DOHH2 (cell line): Measurements from ENCODE around the gene GMPR2.

ENCODE experiments used
- H3F3A ChIP-seq: fragments of 200-600 bp; sonication (generic), shearing (Covaris generic); 2 replicates; pipeline ENCODE4 v1.6.0; 2016; ENCODE audit warnings: antibody characterized with exemption, mild to moderate bottlenecking; ENCODE audit not compliant: control insufficient read depth, insufficient read depth
- H3K27ac ChIP-seq: fragments of 200-600 bp; sonication (generic); 2 replicates; pipeline ENCODE4 v1.5.1; 2014; ENCODE audit warnings: low read depth, mild to moderate bottlenecking, low read length, moderate library complexity
- H3K27me3 ChIP-seq: fragments of 200-600 bp; sonication (generic); 2 replicates; pipeline ENCODE4 v1.6.1; 2014; ENCODE audit warnings: mild to moderate bottlenecking, low read length, mixed read lengths; ENCODE audit not compliant: control insufficient read depth
- H3K36me3 ChIP-seq: fragments of 200-600 bp; sonication (generic); 2 replicates; pipeline ENCODE4 v1.6.1; 2014; ENCODE audit warnings: mild to moderate bottlenecking, low read length, moderate library complexity, mixed read lengths; ENCODE audit not compliant: control insufficient read depth
- H3K4me1 ChIP-seq: fragments of 200-600 bp; sonication (generic); 2 replicates; pipeline ENCODE4 v1.6.1; 2014; ENCODE audit warnings: mild to moderate bottlenecking, low read length, mixed read lengths; ENCODE audit not compliant: control insufficient read depth
- H3K4me2 ChIP-seq: fragments of 200-600 bp; sonication (generic); 2 replicates; pipeline ENCODE4 v1.6.0; 2014; ENCODE audit warnings: mild to moderate bottlenecking, low read length, moderate library complexity
- H3K4me3 ChIP-seq: fragments of 200-600 bp; sonication (generic); 2 replicates; pipeline ENCODE4 v1.5.1; 2014; ENCODE audit warnings: mild to moderate bottlenecking, low read length, mixed read lengths
- H3K79me2 ChIP-seq: fragments of 200-600 bp; sonication (generic); 2 replicates; pipeline ENCODE4 v1.6.1; 2014; ENCODE audit warnings: mild to moderate bottlenecking, low read length, mixed read lengths; ENCODE audit not compliant: control insufficient read depth
- H3K9me2 ChIP-seq: fragments of 200-600 bp; sonication (generic); replicated peaks from 2 replicates; pipeline ENCODE4 v1.6.1; 2014; ENCODE audit warnings: mild to moderate bottlenecking, low read length, mixed read lengths; ENCODE audit not compliant: control insufficient read depth
- H3K9me3 ChIP-seq: fragments of 200-600 bp; sonication (generic); 2 replicates; pipeline ENCODE4 v1.6.1; 2014; ENCODE audit warnings: antibody characterized with exemption, low read length, mixed read lengths; ENCODE audit not compliant: control insufficient read depth, insufficient read depth
- H4K20me1 ChIP-seq: fragments of 200-600 bp; sonication (generic); 2 replicates; pipeline ENCODE4 v1.6.0; 2014; ENCODE audit warnings: low read depth, mild to moderate bottlenecking, antibody characterized with exemption, low read length, moderate library complexity; ENCODE audit not compliant: control insufficient read depth, insufficient read depth
- CTCF ChIP-seq: fragments of 200-600 bp; sonication (generic); IDR thresholded peaks from one replicate; pipeline ENCODE4 v1.5.1; 2014; ENCODE audit warnings: antibody characterized with exemption, mild to moderate bottlenecking, low read depth, low read length; ENCODE audit not compliant: poor library complexity, severe bottlenecking
- EZH2phosphoT487 ChIP-seq: fragments of 200-600 bp; sonication (generic); IDR thresholded peaks from 2 replicates; pipeline ENCODE4 v1.6.1; 2017; ENCODE audit warnings: borderline replicate concordance, mild to moderate bottlenecking, antibody characterized with exemption, low read length, moderate library complexity, mixed read lengths

Gene GMPR2

DNA sequence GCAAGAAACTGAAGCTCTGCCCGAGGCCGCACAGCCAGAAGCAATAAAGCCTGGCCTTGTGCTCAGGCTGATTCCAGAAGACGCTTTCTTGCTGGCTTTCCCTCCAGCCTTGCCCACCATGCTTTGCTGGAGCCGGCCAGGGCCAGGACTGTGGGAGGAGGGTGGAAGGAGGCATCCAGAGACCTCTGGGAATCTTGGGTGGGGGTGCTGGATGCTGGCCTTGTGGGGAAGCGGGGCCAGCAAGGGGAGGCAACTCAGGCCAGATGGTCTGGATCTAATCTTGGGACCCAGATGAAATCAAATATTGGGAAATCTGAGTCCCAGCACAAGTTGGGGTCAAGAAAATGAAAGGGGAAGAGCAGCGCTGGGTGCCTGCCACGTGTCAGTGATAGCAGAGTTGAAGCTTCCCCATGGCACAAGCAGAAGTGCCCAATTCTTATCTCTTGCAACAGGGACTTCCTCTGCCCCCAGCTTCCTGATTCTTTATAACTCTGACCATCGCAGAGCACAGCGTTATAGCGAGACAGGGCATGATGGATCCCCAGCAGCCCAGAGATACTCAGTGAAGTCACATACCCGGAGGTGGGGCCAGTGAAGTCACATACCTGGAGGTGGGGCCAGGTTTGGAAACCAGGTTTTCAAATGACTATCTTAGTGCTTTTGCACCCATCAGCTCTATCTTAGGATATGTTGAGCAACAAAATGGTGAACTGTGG, 45.0 kb downstream of the GMPR2 start:
- H3K4me2 ChIP-seq, result no peak overlapping the region
- H3K9me2 ChIP-seq, result no peaks in the 10 kb centered on the region
- H3K4me3 ChIP-seq, result no peak overlapping the region
- no peak overlapping the region for H3K27ac ChIP-seq
- no peaks in the 10 kb centered on the region for H3K9me3 ChIP-seq
- H3F3A ChIP-seq, result no peaks in the 10 kb centered on the region
- no peaks in the 10 kb centered on the region for H3K36me3 ChIP-seq
- H3K27me3 ChIP-seq, result no peaks in the 10 kb centered on the region
- no peaks in the 10 kb centered on the region for H3K79me2 ChIP-seq
- H3K4me1 ChIP-seq, result peaks cover 36% of the 10 kb centered on the region
- TF ChIP-seq CTCF (no peak), EZH2phosphoT487 (no peak)
- no peaks in the 10 kb centered on the region for H4K20me1 ChIP-seq

- Histone ChIP-seq H3K27ac (no peak overlapping the region), H3K4me2 (no peak overlapping the region), H3K79me2 (no peaks in the 10 kb centered on the region), H3K4me3 (no peak overlapping the region), H3F3A (no peaks in the 10 kb centered on the region), H3K9me2 (no peaks in the 10 kb centered on the region), H3K9me3 (no peaks in the 10 kb centered on the region), H3K4me1 (peaks cover 30% of the 10 kb centered on the region), H4K20me1 (no peaks in the 10 kb centered on the region), H3K36me3 (no peaks in the 10 kb centered on the region), H3K27me3 (no peaks in the 10 kb centered on the region)
- no peak for TF ChIP-seq CTCF
- TF ChIP-seq EZH2phosphoT487, result no peak
These were observed 45.7 kb downstream of the GMPR2 start for GRCh38 chr14:24278424-24278823.

DNA sequence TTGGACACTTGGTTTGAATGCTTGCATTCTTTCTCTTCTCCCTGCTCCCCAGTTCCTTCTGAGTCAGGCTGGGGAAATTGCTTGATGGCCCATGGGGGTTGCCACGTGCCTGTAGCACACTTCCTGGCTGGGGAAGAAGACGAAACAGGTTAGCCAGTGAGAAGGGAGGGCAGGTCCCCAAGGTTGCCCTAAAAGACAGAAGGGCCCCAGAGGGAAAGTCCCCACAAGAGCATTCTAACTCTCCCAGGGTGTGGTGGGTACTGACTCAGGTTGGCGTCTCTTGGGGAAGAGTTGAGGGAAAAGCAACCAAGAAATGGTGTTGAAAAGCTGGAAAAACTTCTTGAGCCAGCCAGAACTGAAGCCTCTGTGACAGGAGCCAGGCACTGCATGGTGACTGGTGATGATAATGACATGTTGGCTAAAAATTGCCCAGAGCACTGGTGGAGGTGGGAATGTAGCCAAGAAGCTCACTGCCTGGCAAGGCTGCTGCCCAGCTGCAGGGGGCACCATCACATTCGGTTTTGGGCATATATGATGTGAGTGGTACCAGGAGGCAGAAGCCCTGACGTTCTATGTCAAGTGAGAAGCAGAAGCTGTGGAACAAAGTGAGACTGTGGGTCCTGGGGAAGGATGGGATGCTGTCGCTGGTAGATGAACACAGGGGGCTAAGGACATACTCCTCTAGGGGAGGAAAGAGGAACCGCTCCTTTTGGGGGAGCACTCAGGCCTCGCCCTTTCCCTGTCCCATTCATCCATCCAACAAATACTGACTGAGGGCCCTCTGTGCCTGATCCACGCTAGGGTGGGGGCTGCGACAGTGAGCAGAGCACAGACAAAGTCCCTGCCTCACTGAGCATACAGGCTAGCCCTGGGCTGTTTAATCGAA, 46.8 kb downstream of the GMPR2 start:
- Histone ChIP-seq H3K27me3 (no peaks in the 10 kb centered on the region), H4K20me1 (no peaks in the 10 kb centered on the region), H3K27ac (no peak overlapping the region), H3K9me3 (no peaks in the 10 kb centered on the region), H3K9me2 (no peaks in the 10 kb centered on the region), H3K36me3 (no peaks in the 10 kb centered on the region), H3K4me2 (peak overlapping the region; percentile 5; the same call in 1 of the 2 replicates), H3F3A (no peaks in the 10 kb centered on the region), H3K79me2 (no peaks in the 10 kb centered on the region), H3K4me1 (peaks cover 19% of the 10 kb centered on the region), H3K4me3 (no peak overlapping the region)
- no peak for TF ChIP-seq EZH2phosphoT487
- peak; percentile 65 for TF ChIP-seq CTCF
